ENCODE results near the gene BICD1.

Gene BICD1

DNA sequence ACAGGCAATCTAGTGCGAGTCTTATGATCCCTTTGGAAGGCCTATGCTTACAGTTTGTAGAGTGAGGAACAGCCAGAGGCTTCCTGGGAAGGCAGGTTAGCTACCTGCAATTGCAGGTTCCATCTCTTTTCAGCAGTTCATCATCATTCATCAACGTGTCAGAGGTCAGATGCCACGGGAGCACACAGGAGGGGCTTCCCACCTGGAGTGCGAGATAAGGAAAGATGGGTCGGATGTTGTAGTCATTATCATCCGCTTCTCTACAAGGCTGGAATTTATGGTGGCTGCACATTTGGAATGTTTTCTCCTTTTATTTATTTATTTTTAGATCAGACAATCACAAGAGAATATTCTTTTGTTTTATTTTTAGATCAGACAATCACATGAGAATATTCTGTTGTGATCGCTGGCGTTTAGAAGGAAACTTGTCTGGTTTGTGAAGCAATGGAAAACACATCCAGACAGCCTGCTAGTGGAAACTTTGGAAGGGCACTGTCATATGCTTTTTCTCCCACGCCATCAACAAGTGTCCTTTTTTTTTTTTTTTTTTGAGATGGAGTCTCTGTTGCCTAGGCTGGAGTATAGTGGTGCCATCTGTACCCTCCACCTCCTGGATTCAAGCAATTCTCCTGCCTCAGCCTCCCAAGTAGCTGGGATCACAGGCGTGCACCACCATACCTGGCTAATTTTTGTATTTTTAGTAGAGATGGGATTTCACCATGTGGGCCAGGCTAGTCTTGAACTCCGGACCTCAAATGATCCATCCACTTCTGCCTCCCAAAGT lies 1.9 kb upstream of the BICD1 start:
- no peak for DNase-seq

DNA sequence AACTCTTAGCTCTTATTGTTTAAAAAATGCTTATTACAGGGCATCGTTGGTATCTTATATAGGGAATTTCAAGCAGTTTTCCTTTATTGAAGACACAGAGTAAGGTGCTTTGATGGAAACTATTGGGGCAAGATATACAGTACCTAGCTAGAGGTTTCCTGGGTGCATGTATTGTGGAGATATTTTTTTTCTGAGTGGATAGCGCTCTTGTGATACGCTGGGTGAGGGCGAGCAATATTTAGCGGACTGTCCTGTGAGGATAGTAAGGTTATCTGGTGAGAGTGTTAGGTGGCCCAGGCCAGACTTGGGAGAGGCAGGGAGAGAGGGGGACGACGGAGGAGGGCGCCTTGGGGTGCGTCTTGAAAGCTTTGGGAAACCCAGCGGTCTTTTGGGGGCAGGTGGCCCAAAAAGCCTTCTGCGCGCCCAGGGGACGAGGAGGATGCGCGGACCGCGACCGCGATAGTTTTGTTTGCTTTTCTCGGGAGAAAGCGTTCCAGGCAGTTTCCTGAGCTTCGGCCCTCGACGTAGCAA lies 596 bp upstream of the BICD1 start:
- no peak for DNase-seq

DNA sequence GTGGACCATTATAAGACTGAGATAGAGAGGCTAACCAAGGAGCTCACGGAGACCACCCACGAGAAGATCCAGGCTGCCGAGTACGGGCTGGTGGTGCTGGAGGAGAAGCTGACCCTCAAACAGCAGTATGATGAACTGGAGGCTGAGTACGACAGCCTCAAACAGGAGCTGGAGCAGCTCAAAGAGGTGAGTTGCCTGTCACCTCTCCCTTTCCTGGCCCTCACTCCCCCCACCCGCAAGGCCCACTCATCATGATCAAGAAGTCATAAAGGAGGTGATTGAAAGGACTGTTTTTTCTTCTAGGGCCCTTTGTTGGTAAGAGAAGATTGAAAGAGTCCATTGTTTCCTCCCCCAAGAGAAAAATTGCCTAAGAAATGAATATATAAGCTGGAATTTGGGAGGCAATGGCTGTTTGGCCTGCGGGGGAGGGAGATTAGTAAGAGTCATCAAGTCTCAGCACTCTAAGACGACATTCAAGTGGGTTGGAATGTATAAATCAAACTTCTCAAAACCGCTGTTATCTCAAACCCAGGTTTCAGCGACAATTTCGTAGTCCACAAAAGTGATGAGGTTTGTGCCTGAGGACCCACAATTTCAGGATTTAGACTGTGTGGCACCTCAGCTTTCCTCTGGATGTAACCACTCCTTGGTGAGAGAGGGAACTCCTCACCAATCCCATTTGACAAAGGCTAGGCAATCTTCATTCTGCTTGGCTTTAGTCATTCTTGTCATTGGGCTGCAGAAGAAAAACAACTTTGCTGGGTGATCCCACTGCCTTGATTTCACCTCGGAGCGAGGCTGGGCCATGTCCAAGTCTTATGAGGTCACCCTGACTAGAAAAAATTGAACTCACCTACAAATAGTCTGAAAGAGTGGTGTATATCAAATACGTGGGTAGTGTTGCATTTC lies 966 bp downstream of the BICD1 start:
- DNase-seq = peak in 2 of 5 donors; percentile 8

DNA sequence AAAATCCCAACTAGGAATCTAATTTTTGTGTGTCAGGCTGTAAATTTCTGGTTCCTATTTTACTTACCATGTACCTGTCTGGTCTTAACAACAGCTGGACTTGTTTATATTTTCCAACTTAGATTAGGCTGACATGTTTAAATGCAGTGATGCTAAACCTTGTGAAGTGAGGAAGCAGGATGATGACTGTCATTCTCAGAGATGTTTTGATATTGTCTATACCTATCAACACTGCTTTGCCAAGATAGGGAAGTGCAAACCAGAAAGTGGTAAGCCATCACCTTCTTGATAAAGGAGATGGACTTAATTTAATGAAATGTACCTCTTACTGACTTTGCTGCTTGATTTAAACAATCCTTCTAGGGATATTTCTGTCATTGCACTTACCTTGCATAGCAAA lies 2.1 kb downstream of the BICD1 start:
- DNase-seq = no peak

DNA sequence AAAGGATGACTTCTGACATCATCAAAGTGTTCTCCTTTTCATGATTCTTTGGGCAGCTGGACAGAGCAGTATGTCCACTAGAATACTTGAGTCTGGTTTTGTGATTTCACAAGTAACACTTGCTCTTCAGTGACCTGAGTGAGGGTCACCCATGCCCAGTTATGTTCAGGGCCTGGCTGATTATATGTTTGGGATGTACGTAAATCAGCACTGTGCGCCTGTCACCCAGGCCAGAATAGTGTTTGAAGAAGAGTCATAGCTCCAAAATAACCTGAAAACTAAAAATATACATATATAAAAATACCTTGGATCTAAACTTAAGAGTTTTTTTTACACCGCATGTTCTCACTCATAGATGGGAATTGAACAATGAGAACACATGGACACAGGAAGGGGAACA lies 3.8 kb downstream of the BICD1 start:
- no peak for DNase-seq

DNA sequence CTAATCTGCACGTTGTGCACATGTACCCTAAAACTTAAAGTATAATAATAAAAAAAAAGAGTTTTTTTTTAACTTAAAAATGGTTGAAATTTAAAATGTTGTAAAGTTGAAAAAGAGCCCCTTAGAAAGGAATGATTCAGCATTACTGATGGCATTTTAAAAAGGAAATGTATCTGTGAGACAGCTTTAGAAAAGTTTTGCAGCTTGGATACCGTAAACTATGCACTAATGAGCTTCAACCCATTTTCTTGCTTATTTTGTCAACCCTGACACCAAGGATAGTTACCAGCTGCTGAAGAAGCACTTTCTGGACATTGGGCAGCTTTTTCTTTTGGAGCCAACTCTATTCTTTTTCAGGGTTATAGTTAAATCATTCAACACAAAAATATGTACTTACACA lies 4.3 kb downstream of the BICD1 start:
- no peak for DNase-seq

DNA sequence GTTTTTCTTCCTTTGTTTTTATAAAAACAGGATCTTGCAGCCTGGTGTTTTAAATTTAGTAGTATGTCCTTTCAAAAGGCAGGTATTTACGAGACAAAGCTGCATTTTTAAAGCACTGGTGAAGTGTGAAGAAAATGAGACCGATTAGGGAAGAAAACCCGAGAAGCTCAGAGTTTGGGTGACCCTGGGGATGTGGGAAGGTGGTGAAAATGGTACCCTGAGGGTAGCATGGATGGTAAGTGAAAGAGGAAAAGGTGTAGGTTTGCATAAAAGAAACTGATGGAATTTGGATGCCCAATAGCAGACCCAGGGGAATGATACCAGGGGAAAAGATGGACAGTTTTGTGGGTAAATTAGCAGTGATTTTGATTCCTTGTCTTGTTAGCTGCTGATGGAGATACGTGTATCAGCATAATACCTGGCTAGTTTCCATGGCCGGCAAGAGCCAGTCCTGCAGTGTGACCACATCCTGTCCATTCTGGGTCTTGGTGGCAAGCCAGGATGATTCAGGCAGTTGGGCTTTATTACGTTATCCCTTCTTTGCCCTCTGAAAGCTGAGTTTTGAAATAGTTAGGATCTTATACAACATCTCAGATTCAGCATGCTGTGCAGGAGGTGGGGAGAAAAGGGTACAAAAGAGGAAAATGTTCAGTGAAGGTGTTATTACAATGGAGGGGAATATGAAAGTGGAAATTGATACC lies 8.9 kb downstream of the BICD1 start:
- DNase-seq = no peak

DNA sequence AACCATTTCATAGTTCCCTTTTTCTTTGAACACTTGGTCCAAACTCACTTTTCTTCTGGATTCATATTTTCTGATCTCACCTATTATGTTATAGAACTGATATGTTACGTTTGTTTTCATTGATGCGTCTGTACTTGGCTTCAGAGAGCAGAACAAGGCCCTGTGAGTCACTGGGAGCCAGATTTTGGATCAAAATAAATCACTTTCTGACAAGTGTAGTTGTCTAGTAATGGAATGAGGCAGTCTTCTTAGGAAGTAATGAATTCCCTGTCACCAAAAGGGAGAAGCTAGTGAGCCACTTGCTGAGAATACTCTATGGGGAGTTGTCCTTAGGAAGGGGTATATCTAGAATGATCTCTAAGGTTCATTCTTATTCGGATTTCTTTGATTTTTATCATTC lies 10.2 kb downstream of the BICD1 start:
- DNase-seq = no peak

DNA sequence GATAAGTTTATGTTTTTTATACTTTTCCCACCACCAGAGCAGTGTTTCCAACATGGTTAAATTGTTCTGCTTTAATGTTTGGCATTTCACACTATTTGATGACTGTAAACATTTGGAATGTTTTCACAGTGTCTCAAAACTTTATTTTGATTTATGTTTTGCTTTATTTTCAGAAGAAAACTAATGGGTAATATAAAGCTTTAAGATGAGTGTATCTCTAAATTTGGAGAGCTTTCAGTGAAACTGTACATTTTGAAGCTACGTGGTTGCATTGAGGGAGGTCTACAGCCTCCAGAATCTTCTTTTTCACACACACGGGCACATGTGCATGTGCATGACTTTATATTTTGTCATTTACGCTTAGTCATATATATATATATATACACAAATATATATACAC lies 10.7 kb downstream of the BICD1 start:
- DNase-seq = no peak

DNA sequence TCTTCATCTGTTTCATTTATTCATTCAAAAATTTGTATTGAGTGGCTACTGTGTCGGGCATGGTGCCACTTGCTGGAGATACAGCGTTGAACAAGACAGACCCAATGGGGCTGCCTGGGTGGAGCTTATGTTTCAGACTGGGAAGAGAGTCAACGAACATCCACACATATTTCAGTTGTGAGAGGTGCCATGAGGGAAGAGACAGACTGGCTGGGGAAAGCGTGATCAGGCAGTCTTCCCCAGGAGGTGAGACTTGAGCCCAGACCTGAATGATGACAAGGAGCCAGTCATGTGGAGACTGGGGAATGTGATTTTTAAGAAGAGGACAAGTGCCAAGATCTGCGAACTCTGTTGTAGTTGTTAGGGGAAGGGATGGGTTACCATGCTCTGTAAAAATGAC lies 12.2 kb downstream of the BICD1 start:
- no peak for DNase-seq

DNA sequence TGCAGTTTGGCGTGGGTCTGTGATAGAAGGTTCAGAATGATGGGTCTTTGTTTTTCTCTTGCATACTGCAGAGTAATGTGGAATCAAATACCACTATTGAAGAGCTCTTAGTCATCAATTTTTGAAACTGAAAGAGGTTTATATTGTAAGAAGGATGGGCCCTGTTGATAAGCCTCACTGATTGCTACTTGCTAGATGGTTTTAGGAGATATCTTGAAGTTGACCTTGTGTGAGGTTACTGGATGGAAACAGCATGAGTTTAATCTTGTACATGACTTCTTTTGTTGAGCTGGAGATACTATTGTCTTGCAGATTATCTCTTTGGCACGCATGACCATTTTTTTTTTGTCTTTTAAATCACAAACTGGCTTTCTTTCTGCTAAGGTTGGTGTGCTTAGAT lies 13.8 kb downstream of the BICD1 start:
- peak in 1 of 5 donors; percentile 20 for DNase-seq

DNA sequence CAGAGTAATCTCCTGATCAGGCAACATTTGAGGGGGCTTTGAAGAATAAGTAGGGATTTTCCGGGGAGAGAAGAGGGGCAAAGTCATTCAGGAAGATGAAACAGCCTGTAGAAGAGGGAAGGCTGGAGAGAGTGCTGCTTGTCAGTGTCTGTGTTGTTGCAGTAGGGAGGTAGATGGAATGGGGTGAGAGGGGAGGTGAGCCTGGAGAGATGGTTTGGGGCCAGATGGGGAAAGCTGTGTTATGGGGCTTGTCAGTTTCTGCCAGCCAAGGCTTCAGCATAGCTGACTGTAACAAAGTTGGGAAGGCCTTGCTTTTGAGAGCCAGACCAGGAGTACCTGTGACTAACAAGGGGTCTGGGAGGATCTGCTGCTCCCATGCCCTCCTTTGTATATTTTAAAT lies 18.0 kb downstream of the BICD1 start:
- DNase-seq = no peak

DNA sequence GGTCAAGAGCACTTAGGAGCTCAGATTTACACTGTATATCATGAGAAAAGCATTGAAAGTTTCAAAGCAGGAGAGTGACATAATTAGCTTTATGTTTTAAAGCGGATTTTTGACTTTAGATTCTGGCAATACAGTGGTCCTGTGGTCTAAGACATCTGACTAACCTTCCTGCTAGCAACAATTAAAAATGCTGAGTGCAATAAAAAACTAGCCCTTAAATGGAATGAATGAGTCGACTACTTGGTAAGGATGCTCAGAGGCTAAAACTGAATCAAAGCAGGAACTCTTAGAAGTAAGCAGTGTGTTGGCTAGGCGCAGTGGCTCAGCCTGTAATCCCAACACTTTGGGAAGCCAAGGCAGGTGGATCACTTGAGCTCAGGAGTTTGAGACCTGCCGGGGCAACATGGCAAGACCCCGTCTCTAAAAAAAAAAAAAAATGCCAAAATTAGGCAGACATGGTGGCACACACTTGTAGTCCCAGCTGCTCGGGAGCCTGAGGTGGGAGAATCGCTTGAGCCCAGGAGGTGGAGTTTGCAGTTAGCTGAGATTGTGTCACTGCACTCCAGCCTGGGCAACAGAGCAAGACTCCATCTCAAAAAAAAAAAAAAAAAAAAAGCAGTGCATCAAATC lies 18.9 kb downstream of the BICD1 start:
- DNase-seq = no peak

DNA sequence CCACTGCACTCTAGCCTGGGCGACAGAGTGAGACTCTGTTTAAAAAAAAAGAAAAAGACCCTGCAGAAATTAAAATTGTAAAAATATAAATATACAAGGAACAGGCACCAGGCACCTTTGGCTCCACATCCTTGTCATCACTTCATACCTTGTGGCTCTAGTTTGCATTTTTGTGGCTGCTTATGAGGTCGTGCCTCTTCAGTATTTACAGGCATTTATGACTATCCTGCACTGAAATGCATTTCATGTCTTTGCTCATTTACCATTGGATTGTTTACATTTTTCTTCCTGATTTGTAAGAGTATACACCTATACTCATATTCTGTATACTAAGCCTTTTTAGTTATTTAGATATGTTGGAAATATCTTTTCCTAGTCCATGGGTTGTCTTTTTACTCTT lies 20.1 kb downstream of the BICD1 start:
- no peak for DNase-seq

DNA sequence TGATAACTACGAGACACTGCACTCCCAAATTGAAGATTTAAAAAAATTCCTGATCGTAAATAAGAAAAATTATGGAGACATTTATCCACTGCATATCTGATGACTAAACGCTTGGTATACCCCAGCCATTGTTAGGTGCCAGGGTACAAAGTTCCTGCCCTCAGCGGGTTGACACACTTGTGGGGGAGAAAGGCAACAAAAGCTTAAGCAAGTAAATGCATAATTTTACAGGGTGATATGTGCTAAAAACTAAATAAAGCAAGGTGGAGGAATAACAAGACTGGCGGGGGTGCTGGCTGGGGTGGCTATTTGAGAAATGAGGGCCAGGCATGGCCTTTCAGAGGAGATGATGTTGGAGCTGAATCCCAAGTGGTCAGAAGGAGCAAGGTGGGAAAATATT lies 25.0 kb downstream of the BICD1 start:
- no peak for DNase-seq

DNA sequence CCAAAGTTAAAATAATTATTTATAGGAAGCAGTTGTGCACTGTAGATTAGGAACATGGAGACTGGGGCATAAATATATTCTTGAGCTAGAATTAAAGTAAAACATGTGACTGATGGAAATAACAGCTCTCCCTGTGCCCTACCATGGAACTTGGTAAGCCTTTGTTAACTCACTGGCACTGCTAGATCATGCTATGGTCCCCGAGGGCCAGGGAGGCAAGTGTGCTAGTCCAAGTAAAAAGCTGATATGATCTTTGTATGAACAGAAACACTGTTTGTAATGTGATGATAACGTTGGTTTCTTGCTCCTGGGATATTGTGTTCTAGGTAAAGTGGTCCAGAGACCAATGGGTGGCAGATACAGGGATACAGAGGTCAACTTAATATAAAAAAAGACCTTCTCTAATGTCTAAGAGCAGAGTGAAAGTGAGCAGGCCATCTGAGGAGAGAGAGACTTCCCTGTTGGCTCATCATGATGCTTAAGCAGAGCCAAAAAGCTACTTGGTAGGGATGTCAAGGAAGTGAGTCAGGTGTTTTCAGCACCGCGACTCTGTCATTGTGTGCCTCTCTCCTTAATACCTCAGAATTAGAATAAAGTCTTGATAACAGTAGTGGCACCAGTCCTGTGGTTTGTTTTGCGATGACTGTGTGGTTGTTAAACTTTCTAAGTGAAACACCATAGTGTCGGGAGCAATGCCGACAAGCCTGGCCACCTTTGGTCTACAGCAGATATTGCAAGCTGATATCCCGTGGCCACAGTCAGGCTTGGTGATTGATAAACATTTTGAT lies 27.6 kb downstream of the BICD1 start:
- DNase-seq = peak in 2 of 5 donors; percentile 3 to 76

DNA sequence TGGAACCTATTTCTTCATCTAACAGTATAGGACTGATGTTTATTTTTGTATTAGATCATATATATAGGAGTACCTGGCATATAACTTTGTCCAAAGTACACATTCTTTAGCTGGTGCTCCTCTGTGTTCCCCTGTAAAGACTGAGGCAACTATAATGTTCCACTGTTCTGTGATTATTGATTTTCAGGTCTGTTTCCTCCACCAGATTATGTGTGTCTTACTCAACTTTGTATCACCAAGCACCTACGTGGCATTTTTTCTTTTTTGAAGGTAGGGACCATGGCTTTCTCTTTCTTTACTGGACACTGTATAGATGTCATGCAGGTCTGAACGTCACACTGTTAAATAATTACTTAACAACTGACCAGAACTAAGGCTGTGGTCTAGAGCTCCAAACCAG lies 29.3 kb downstream of the BICD1 start:
- no peak for DNase-seq

DNA sequence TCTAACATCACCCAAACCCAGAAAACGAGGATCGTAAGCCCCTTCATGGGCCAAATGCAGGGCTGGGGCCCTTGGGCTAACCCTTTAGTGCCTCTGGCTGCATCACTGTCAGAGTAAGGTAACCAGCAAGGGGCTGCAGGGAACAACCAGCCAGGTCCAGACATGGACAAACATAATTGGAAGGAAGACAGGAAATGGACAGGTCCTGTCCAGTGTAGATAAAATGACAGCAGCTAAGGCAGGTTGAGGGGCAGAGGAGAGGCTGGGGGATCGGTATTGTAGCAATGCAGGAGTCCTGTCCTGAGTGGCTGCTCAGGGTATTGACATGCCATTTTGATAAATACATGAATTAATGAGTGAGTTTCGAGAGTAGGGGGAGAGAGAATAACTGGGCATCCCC lies 29.8 kb downstream of the BICD1 start:
- no peak for DNase-seq

DNA sequence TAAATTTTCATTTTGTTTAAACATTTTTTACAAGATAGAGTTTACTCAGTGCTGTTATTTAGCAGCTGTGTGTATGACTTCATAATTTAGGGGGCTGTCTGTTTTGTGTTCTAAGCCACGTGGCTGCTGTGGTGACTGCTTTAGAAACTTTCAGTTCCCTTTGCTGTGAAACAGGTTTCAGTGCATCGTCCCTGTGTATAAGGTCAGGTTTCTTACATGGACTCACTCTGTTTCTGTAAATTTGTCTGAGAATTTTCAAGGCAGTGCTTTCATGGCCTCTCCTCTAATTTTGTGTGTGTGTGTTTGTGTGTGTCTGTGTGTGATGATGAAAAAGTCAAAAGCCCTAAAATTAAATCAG lies 32.4 kb downstream of the BICD1 start:
- peak in 1 of 5 donors; percentile 51 for DNase-seq

DNA sequence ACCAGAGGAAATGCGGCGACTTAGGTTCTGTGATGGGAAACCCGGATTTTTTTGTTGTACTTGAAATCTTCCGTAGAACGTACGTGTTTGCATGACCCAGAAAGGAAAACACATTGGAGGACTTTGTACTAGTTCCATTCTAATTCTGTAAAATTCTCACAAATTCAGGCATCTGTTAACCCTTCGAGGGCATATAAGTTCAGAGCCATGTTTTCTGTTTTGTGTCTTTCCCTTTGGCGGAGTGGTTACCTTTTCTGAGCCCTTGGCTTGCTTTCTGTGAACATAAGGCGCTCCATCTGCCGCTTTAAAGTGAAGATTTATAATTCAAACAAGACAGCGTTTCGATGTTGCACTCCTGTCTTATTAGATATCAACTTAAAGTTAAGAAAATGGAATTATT lies 34.2 kb downstream of the BICD1 start:
- no peak for DNase-seq

DNA sequence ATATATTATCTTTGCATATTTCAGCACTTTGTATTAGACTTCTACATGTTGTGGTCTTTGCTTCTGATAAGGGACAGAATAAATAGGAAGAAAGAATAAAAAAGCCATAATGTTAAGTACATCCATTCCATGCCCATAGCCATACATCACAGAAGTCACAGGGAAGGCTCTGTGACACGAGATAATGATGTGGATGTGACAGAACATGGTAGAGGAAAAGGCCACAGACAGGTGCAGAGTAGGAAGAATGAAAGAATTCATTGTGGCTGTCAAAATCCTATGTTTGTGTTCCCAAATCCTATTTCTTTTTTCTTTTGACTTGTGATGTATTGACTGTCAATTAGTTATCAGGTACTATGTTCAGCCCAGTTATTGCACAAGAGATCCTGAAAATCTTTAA lies 38.4 kb downstream of the BICD1 start:
- no peak for DNase-seq

Measured in T-helper 1 cell (primary cell).